OCI-LY3 (cell line): Measurements from ENCODE around the gene GTF3C2.

Experiments
- H2AFZ ChIP-seq: fragments of 200-600, 300-600 bp; shearing (Covaris generic); 2 replicates; pipeline ENCODE4 v1.6.0; 2014; ENCODE audit warnings: antibody characterized with exemption, low read depth, low read length
- H3K27ac ChIP-seq: fragments of 200-600, 300-600 bp; sonication (generic); 2 replicates; pipeline ENCODE4 v1.5.1; 2014; ENCODE audit warnings: mild to moderate bottlenecking, low read length, moderate library complexity, mixed read lengths
- H3K27me3 ChIP-seq: fragments of 200-600, 300-600 bp; sonication (generic); 2 replicates; pipeline ENCODE4 v1.6.1; 2014; ENCODE audit warnings: low read depth, low read length, mixed read lengths
- H3K36me3 ChIP-seq: fragments of 200-600, 300-600 bp; sonication (generic); replicated peaks from 2 replicates; pipeline ENCODE3; 2014; ENCODE audit warnings: low read depth, low read length, mixed read lengths
- H3K4me1 ChIP-seq: fragments of 300-600, 200-600 bp; sonication (generic); 2 replicates; pipeline ENCODE4 v1.6.1; 2014; ENCODE audit warnings: low read length, mixed read lengths
- H3K4me2 ChIP-seq: fragments of 200-600, 300-600 bp; sonication (generic); 2 replicates; pipeline ENCODE4 v1.6.1; 2014; ENCODE audit warnings: low read length, mixed read lengths
- H3K4me3 ChIP-seq: fragments of 300-600, 200-600 bp; sonication (generic); 2 replicates; pipeline ENCODE4 v1.5.1; 2014; ENCODE audit warnings: antibody characterized with exemption, mild to moderate bottlenecking, low read length, moderate library complexity
- H3K79me2 ChIP-seq: fragments of 300-600, 200-600 bp; shearing (Covaris generic); 2 replicates; pipeline ENCODE4 v1.6.1; 2014; ENCODE audit warnings: mild to moderate bottlenecking, low read length, mixed read lengths
- H3K9ac ChIP-seq: fragments of 300-600, 200-600 bp; shearing (Covaris generic); 2 replicates; pipeline ENCODE4 v1.6.0; 2014; ENCODE audit warnings: mild to moderate bottlenecking, low read length, moderate library complexity
- H3K9me3 ChIP-seq: fragments of 200-600, 300-600 bp; shearing (Covaris generic); 2 replicates; pipeline ENCODE4 v1.6.1; 2014; ENCODE audit warnings: low read length, mixed read lengths; ENCODE audit not compliant: insufficient read depth
- H4K20me1 ChIP-seq: fragments of 200-600, 300-600 bp; sonication (generic); 2 replicates; pipeline ENCODE4 v1.6.1; 2016; ENCODE audit warnings: low read length, mixed read lengths; ENCODE audit not compliant: insufficient read depth
- CTCF ChIP-seq: fragments of 200-600, 300-600 bp; sonication (generic); IDR thresholded peaks from 2 replicates; pipeline ENCODE4 v1.5.1; 2014; ENCODE audit warnings: antibody characterized with exemption, low read length, low read depth
- EZH2phosphoT487 ChIP-seq: fragments of 200-600 bp; shearing (Covaris generic); IDR thresholded peaks from 2 replicates; pipeline ENCODE4 v1.6.1; 2018; ENCODE audit warnings: antibody characterized with exemption, mixed run types, low read depth

The GTF3C2 gene

GRCh38 chr2:27356382-27357181 is at the start of gene GTF3C2:
Gene GTF3C2 (minus strand): TSS chr2:27356764. CDS start chr2:27343554, 13,210 bp downstream.
- Histone ChIP-seq H3K4me2 (peak within 1 kb of the TSS; percentile 90), H3K27me3 (no peaks in the 10 kb centered on the region), H3K4me3 (peak within 1 kb of the TSS; percentile 96), H3K4me1 (peaks cover 16% of the 10 kb centered on the region), H3K36me3 (peaks cover 12% of the 10 kb centered on the region), H3K27ac (peak within 1 kb of the TSS; percentile 84), H3K9me3 (no peaks in the 10 kb centered on the region), H3K9ac (peak within 1 kb of the TSS; percentile 96), H2AFZ (peak within 1 kb of the TSS; percentile 75), H3K79me2 (peaks cover 69% of the 10 kb centered on the region), H4K20me1 (peaks cover 8% of the 10 kb centered on the region; the same call in 1 of the 2 replicates)
- no peak for TF ChIP-seq CTCF
- TF ChIP-seq EZH2phosphoT487 = no peak

GRCh38 chr2:27400348-27401135 is 44.0 kb upstream of the GTF3C2 start:
- H3K4me1 ChIP-seq = no peaks in the 10 kb centered on the region
- H3K27me3 ChIP-seq = no peaks in the 10 kb centered on the region
- peaks cover 22% of the 10 kb centered on the region for H3K36me3 ChIP-seq
- H3K4me3 ChIP-seq = no peak overlapping the region
- no peak for TF ChIP-seq EZH2phosphoT487
- no peak for TF ChIP-seq CTCF
- no peak overlapping the region for H3K27ac ChIP-seq
- H3K9ac ChIP-seq = no peak overlapping the region
- H3K4me2 ChIP-seq = no peak overlapping the region
- no peak overlapping the region for H2AFZ ChIP-seq
- H3K79me2 ChIP-seq = peaks cover 100% of the 10 kb centered on the region
- no peaks in the 10 kb centered on the region for H3K9me3 ChIP-seq
- peaks cover 67% of the 10 kb centered on the region for H4K20me1 ChIP-seq

- Histone ChIP-seq H2AFZ (no peak overlapping the region), H3K9ac (no peak overlapping the region), H3K4me3 (no peak overlapping the region), H3K27ac (no peak overlapping the region), H3K27me3 (no peaks in the 10 kb centered on the region), H3K9me3 (no peaks in the 10 kb centered on the region), H3K4me1 (no peaks in the 10 kb centered on the region), H3K4me2 (no peak overlapping the region), H3K36me3 (peaks cover 15% of the 10 kb centered on the region), H4K20me1 (peaks cover 64% of the 10 kb centered on the region), H3K79me2 (peaks cover 100% of the 10 kb centered on the region)
- no peak for TF ChIP-seq CTCF
- TF ChIP-seq EZH2phosphoT487 = no peak
These were observed 42.4 kb upstream of the GTF3C2 start for GRCh38 chr2:27398962-27399361.

GRCh38 chr2:27393225-27393624 is 36.7 kb upstream of the GTF3C2 start:
- H3K9me3 ChIP-seq = no peaks in the 10 kb centered on the region
- peaks cover 55% of the 10 kb centered on the region for H4K20me1 ChIP-seq
- TF ChIP-seq CTCF (no peak), EZH2phosphoT487 (no peak)
- H2AFZ ChIP-seq = no peak overlapping the region
- H3K27me3 ChIP-seq = no peaks in the 10 kb centered on the region
- no peak overlapping the region for H3K27ac ChIP-seq
- peaks cover 11% of the 10 kb centered on the region for H3K36me3 ChIP-seq
- H3K4me3 ChIP-seq = no peak overlapping the region
- H3K4me1 ChIP-seq = no peaks in the 10 kb centered on the region
- no peak overlapping the region for H3K9ac ChIP-seq
- peaks cover 100% of the 10 kb centered on the region for H3K79me2 ChIP-seq
- H3K4me2 ChIP-seq = no peak overlapping the region
